HepG2 (cell line): Measurements from ENCODE around the gene SERPINA3. TPM values are rescaled to one million over a fixed set of nuclear protein-coding genes. Genes with fewer than 3 reads are reported as not detected.

Source experiments
- FOXP4 ChIP-seq: sonication (generic); formaldehyde crosslinking; IDR thresholded peaks from 2 replicates; pipeline ENCODE4 v1.4.0; 2020; ENCODE audit warnings: missing genetic modification reagents
- JUNB ChIP-seq: sonication (generic); formaldehyde crosslinking; IDR thresholded peaks from 2 replicates; pipeline ENCODE4 v1.8.0; 2022; ENCODE audit warnings: missing genetic modification reagents, mild to moderate bottlenecking, borderline replicate concordance
- NCOA2 ChIP-seq: sonication (generic); formaldehyde crosslinking; IDR thresholded peaks from 2 replicates; pipeline ENCODE4 v1.8.0; 2022; ENCODE audit warnings: inconsistent platforms
- NFE2L1 ChIP-seq: sonication (generic); formaldehyde crosslinking; IDR thresholded peaks from 2 replicates; pipeline ENCODE4 v1.4.0; 2020; ENCODE audit warnings: missing genetic modification reagents, mild to moderate bottlenecking, borderline replicate concordance
- NFE2L2 ChIP-seq: fragments of 150-350 bp; IDR thresholded peaks from 2 replicates; pipeline ENCODE4 v1.6.1; 2014; ENCODE audit warnings: low read length
- REST ChIP-seq, 2 experiments: IDR thresholded peaks; 2 replicates each; pipeline ENCODE4 v1.6.1; 2011 to 2012; ENCODE audit warnings: low read length in 2 of 2, borderline replicate concordance in 1 of 2, low read depth in 1 of 2, mild to moderate bottlenecking in 1 of 2, moderate library complexity in 1 of 2
- RXRB ChIP-seq: IDR thresholded peaks from 2 replicates; pipeline ENCODE4 v1.6.1; 2016; ENCODE audit warnings: borderline replicate concordance, missing genetic modification reagents, missing compliant biosample characterization
- TFE3 ChIP-seq: IDR thresholded peaks from 2 replicates; pipeline ENCODE4 v1.6.1; 2016
- TMF1 ChIP-seq: sonication (generic); formaldehyde crosslinking; IDR thresholded peaks from 2 replicates; pipeline ENCODE4 v1.8.1; 2022; ENCODE audit warnings: low read depth, missing genetic modification reagents
- TRIM24 ChIP-seq: sonication (generic); formaldehyde crosslinking; IDR thresholded peaks from 2 replicates; pipeline ENCODE4 v1.8.0; 2022; ENCODE audit warnings: mild to moderate bottlenecking, missing genetic modification reagents
- ZBTB4 ChIP-seq: sonication (generic); formaldehyde crosslinking; IDR thresholded peaks from 2 replicates; pipeline ENCODE4 v1.4.0; 2020; ENCODE audit warnings: missing genetic modification reagents, mild to moderate bottlenecking, borderline replicate concordance
- ZFP36 ChIP-seq: fragments of 150-350 bp; IDR thresholded peaks from 2 replicates; pipeline ENCODE4 v1.6.1; 2018; ENCODE audit warnings: borderline replicate concordance, low read length, low read depth; ENCODE audit not compliant: partially characterized antibody
- ZNF232 ChIP-seq: sonication (generic); formaldehyde crosslinking; IDR thresholded peaks from 2 replicates; pipeline ENCODE4 v1.4.0; 2020; ENCODE audit warnings: missing genetic modification reagents, borderline replicate concordance
- ZNF24 ChIP-seq: fragments of 450-650 bp; IDR thresholded peaks from 2 replicates; pipeline ENCODE4 v1.6.1; 2017; ENCODE audit warnings: antibody characterized with exemption, mild to moderate bottlenecking
- ZNF264 ChIP-seq: sonication (generic); formaldehyde crosslinking; IDR thresholded peaks from 2 replicates; pipeline ENCODE4 v1.4.0; 2020; ENCODE audit warnings: missing genetic modification reagents
- ZNF703 ChIP-seq: sonication (generic); formaldehyde crosslinking; IDR thresholded peaks from 2 replicates; pipeline ENCODE4 v1.5.1; 2020; ENCODE audit warnings: missing genetic modification reagents, mild to moderate bottlenecking, moderate library complexity, borderline replicate concordance
- ZSCAN12 ChIP-seq: sonication (generic); formaldehyde crosslinking; IDR thresholded peaks from 2 replicates; pipeline ENCODE4 v1.9.0; 2021; ENCODE audit warnings: mild to moderate bottlenecking, missing genetic modification reagents
- polyA plus RNA-seq, 8 experiments: library from polyadenylated mRNA; depleted of rRNA in 3 of 8; stranded (reverse) in 7 of 8; unstranded in 1 of 8; fragments of >200 nt; fragmentation: Illumina TruSeq in 4 of 8; extraction: Trizol in 4 of 8; gene quantifications; 2 replicates each; pipeline versions ENCODE4 v1.2.1 to v1.2.3, GENCODE V29; 2011 to 2016; ENCODE audit warnings: low read depth in 4 of 8, missing spikeins in 1 of 8, mixed read lengths in 1 of 8; ENCODE audit not compliant: insufficient read depth in 1 of 8
- total RNA-seq, 5 experiments: library from RNA; depleted of rRNA; stranded (reverse); fragments of >200 nt; fragmentation: Illumina TruSeq; extraction: Trizol; gene quantifications; 2 replicates each; pipeline ENCODE4 v1.2.3, GENCODE V29; 2016; ENCODE audit warnings: low read depth in 1 of 5

The SERPINA3 gene
- total and polyA plus RNA-seq, 2 of the 13 experiments (the other 11 are each of a cell fraction or from before 2014, with no cell fraction given), result 825 to 2,200 TPM

- peak; percentile 91 for TF ChIP-seq FOXP4 (CRISPR knock-in tag)
- no peak for TF ChIP-seq REST (IDR thresholded peaks at IDR 0.05; ENCODE audit: borderline replicate concordance in 1 of 2, low read depth in 1 of 2, low read length in 2 of 2)
- TF ChIP-seq ZNF232 (CRISPR knock-in tag), result 0 out of 2 replicates have a peak, but pooled peaks have one; percentile 34
- TF ChIP-seq JUNB (CRISPR knock-in tag), result no peak
- TF ChIP-seq NFE2L2, result no peak
- no peak for TF ChIP-seq NFE2L1 (CRISPR knock-in tag)
- peak; percentile 79; the same call in 1 of the 2 replicates for TF ChIP-seq ZNF264 (CRISPR knock-in tag)
- TF ChIP-seq TMF1 (CRISPR knock-in tag), result no peak
- TF ChIP-seq RXRB (CRISPR knock-in tag), result peak; percentile 90
- no peak for TF ChIP-seq ZBTB4
- TF ChIP-seq ZNF703, result 0 out of 2 replicates have a peak, but pooled peaks have one; percentile 40
- no peak for TF ChIP-seq TRIM24 (CRISPR knock-in tag)
- TF ChIP-seq ZFP36, result no peak
- peak; percentile 5; the same call in 1 of the 2 replicates for TF ChIP-seq ZNF24
- peak; percentile 57; the same call in 1 of the 2 replicates for TF ChIP-seq TFE3
- no peak for TF ChIP-seq ZSCAN12 (CRISPR knock-in tag)
- TF ChIP-seq NCOA2, result peak; percentile 91
These were observed 24.7 kb downstream of the SERPINA3 start (continued) for GRCh38 chr14:94636744-94637412.
